MV-4-11 (cell line): ENCODE measurements around the gene HGF.
A peak's percentile ranks its signal among the peaks of the same experiment; 100 is the strongest.
"Not testable (repeated sequence)": the region's sequence is repeated elsewhere in the genome, so short reads cannot be mapped to it uniquely, and the experiment has no call there.

Experiments used
- DNase-seq: peaks from one replicate; lab custom pipeline; 2025; lab: John Stamatoyannopoulos, UW

HGF gene

DNA sequence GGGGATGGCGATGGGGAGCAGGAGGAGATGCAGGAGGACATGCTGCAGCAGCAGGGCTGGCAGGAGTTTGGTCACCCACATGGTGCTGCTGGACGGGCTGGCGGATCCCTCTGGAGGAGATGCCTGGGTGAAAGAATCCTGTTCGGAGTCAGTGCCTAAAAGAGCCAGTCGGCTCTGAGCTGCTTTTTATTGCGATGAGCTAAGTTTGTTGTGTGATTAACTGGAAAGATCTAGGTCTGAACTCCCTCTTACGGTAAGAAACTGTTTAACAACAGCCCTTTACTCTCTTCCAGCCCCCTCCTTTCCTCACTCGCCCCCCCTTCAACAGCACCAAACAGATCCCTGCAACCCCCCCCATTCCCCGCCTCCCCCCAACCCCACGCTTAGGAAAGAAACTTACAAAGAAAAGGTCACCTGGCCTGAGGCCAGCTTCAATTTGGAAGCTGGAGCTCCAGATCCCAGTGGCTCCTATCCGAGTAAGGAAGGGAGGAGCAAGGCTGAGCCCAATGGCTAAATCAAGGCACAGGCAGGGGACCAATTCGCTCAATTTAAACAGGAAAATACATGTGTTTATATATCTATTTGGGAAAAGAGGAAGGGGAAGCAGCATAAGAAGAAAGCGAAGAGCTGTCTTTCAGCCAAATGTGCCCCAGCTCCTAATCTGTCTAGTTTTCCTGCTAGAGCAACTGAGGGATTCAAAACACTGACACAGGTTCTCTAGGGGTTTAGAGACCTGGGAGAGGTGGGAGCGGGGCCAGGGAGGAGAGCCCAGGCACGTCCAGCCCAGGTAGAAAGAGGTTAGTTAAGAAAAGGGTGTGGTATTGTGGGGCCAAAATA, at the start of gene HGF:
TSS of gene HGF (minus strand) at position 157 of the 837 bp plus-strand sequence. CDS start at position 81, 76 bp downstream.
- DNase-seq = no peak

DNA sequence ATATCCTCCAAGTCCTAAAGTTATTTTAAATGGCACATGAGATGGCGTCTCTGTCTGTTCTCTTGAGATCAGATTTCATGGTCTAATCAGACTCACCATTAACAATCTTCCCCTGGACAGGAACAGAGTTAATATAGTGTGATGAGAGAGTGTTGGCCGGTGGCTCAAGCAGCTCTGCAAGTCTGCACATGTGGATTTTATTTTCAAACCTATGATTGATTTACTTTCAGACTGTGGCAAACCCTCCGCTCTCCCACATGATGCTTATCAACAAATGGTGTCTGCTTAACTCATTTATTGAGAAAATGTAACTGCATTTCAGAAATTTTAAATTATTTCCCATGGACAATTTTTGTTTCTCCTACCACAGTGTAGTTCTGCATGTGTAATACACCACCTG, 46.5 kb upstream of the HGF start:
- DNase-seq = no peak

- DNase-seq = not testable (repeated sequence)
These were observed 43.1 kb upstream of the HGF start for GRCh38 chr7:81812866-81813476.

DNA sequence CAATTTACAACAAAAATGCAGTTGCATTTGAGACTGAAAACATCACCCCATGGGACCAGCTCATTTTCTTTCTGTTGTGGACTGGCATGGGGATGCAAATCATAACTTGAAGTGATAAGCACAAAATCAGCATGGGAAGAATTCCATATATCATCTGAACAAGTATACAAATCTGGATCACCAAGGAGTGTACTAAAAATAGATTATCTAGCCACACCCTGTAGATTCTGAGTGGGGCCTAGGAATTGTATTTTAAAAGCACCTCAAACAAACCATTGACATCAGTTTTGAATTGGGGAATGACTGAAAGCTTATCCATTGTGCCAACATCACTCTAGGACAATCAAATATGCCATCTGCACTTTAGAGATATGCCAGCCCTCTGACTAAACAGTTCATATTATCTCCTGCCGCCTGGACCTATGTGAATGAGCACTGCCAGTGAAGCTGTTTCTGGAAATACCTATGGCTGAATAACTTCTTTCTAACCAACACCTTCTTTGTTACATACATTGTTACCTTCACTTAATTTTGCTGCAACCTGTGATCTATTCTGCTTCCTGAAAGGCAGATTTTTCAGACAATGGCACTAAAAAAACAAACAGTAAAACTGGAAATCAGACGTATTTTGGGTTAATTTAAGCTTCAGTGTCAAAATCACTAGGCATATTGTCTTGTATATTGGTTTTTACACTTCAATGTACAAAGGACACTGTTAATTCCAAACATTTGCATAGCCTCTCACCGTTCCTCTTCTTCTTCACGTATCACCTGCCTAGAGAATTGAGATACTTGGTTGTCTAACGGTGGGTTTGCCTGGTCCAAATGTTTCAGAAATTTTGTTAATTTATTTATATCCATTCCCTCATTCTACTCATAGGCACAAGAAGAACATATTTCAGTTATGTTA, 42.4 kb upstream of the HGF start:
- DNase-seq = no peak

- DNase-seq = peak; percentile 68
These were observed 40.8 kb upstream of the HGF start for GRCh38 chr7:81810476-81811155.

DNA sequence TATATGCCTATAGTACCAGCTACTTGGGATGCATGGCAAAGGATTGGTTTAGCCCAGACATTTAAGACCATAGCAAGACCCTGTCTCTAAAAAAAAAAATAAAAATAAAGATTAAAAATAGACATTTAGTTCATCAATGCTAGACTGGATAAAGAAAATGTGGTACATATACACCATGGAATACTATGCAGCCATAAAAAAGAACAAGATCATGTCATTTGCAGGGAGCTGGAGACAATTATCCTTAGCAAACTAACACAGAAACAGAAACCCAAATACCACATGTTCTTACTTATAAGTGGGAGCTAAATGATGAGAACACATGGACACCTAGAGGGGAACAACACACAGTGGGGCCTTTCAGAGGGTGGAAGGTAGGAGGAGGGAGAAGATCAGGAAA, 38.5 kb upstream of the HGF start:
- not testable (repeated sequence) for DNase-seq

- no peak for DNase-seq
These were observed 33.4 kb upstream of the HGF start for GRCh38 chr7:81803267-81803666.

GRCh38 chr7:81802251-81802650, 32.4 kb upstream of the HGF start:
- no peak for DNase-seq

DNA sequence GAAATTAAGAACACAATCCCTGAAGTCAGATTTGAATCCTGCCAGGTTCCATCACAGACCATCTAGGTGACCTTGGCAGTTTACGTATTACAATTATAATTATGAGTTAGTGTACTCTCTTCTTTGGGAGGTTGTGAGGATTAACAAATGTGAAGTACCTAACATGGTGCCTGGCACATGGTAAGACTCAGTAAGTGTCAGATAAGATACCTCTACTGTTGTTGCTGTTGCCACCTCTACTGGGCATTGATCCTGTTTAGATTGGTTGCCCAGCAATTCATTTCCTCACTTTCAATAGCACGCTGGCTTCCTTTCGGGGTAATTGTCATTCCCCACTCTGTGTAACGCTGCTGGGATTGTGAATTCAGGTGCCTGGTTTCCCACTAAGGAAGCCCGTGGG, 31.7 kb upstream of the HGF start:
- DNase-seq = no peak

DNA sequence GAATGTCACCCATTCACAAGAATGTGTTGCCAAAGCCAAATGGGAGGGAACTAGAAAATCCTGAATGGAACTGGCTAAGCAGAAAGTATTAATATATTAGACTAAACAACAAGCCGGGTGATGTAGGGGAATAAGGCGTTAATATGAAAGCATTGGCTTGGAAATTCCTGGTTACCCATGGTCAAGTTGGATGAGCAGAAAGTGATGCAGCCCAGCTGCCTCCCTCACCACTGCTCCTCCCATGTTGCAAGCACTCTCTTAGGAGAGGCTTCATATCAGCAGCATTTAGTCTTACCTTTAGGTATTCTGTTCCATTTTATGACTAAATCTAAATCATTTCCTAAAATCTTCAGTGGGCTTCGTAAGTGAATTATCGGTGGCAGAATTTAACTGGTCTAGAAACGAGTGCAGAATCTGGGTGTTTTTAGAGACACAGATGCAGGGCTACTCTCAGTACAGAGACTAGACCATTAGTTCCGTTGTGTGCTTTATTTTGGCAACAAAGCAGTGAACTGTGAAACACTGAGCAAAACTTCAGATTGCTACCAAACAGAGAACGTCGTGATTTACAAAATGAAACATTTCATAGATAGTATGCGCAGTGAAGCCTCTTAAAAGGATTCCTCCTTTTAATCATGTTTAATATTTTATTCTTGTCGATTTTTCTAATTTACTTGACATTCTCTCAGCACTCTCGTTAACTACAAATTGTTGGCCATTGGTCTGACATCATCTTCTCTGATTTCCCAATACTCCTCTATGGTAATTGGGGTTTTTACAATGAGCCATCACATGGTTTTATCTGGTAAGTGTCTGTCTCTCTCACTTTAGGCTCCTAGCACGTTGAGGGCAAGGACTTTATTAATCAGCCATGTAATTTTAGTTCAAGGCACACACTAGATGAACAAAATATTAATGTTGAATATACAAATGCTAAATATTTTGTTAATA, 22.0 kb upstream of the HGF start:
- no peak for DNase-seq

- DNase-seq = no peak
These were observed 20.8 kb upstream of the HGF start for GRCh38 chr7:81790686-81791085.

GRCh38 chr7:81790120-81790500, 20.3 kb upstream of the HGF start:
- DNase-seq = no peak

GRCh38 chr7:81789406-81790119, 19.7 kb upstream of the HGF start:
- no peak for DNase-seq

- DNase-seq = no peak
These were observed 18.4 kb upstream of the HGF start for GRCh38 chr7:81788246-81788645.

DNA sequence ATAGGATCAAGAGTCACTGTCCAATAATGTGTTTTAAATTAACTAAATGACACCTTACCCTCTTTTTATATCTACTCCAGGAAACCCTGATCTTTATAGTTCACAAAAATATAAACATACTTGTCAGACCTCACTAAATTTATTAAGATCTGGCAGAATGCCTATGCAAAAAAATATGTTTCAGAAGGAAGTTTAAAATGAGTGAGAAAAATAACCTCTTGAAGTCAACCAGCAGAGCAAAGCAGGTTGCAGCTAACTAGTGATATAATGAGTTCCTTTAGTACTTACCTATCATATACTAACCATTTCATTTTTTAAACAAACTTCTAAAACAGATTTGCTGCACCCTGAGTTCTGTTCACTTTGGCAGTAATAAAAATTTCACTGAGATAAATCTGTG, 14.0 kb upstream of the HGF start:
- no peak for DNase-seq

DNA sequence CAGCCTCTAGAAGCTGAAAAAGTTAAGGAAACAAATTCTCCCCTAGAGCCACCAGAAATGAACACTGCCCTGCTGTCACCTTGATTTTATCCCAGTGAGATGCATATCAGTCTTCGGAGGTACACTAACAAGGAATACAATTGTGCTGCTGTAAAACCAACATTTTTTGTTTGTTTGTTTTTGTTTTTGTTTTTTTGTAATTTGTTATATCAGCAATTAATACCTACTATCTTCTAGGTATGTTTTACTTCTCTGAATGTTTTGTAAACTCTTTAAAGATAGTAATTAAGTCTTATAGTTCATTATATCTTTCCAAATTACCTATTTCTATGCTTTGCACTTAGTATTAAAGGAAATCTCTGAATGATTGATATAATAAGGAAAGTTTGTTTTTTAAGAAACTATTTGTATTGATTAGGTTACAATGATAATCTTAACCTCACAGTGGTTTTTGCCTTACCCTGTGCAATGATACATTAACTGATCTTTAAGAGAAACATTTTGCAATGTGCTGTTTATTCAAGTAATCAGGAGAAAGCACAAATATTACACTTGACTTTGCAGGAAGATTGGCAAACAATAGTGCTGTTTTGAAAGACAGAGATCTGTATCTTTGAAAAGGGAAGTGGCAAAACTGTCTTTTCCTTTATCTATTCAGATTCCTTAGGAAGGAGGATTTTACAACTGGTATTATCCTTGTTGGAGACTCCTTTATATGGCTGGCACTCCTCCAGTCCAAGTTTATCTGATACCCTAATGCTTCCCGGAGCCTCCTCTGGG, 11.3 kb upstream of the HGF start:
- no peak for DNase-seq

DNA sequence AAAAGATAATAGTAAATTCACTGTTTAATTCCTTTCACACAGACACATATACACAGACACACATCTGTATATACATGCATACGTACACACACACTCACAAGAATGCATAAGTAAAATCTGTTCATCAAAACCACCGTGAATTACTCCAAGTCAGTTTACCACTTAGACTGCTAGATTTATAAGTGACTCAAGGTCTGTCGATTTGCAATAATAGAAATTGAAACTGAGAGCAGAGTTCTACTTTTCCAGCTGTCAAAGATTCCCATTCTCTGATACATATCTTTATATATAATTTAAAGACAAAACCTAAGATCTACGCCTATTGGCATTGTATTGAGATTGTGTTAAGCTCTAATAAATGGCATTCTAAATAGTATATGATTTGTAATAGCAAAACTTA, 9.9 kb upstream of the HGF start:
- no peak for DNase-seq

- DNase-seq = no peak
These were observed 7.8 kb upstream of the HGF start for GRCh38 chr7:81777697-81778096.

DNA sequence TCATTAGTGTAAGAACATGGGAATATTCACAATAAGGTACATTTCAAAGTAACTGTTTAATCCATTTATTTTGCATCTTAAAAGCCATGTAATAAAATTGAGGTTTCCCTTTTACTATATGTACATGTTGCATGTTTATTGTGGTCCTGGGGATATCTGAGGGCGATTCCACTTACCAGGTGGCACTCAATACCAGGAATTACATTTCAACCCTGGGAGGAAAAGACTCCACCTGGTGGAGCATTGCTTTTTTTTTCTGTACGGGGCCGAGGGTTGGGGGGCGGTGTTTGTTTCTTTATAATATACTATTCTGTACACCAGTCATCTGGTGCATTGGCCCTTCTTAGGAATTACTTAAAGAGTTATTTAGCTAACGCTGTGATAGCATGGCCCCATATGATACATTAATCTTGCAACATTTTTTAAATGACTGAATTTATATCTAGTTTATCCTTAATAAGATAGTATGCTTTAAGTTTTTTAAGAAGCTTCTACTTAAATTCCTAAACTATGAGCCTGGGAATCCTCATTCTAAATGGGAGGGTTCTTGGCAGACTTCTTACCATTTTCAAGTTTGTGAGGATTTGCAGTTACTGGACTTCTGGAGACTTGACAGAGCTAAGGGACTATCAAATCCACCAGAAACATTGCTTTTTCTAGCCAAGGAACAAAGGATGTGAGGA, 7.2 kb upstream of the HGF start:
- DNase-seq = no peak
